Motor neuron (in vitro differentiated cells): ENCODE results near the gene C14orf93. TPM values are rescaled to one million over a fixed set of nuclear protein-coding genes. Genes with fewer than 3 reads are reported as not detected.
A peak's percentile ranks its signal among the peaks of the same experiment; 100 is the strongest.

ENCODE experiments used
- ATAC-seq, 8 experiments: fragments of 200-7000 bp; cut with Tn5 transposase; replicated peaks in 6 of 8; 2 replicates each; pipeline ENCODE4 v1.8.0; 2021; ENCODE audit warnings: mild to moderate bottlenecking in 8 of 8, moderate library complexity in 8 of 8
- H3K27ac ChIP-seq, 2 donors: fragments of 250-450 bp; sonication (Bioruptor Pico); 2 replicates each; pipeline ENCODE4 v1.9.0; 2021; ENCODE audit warnings: antibody characterized with exemption in 2 of 2, mild to moderate bottlenecking in 2 of 2, moderate library complexity in 1 of 2
- H3K4me1 ChIP-seq, 2 donors: fragments of 250-450 bp; sonication (Bioruptor Pico); replicated peaks in 1 of 2; 2 replicates each; pipeline ENCODE4 v1.6.1; 2021; ENCODE audit warnings: antibody characterized with exemption in 2 of 2, mild to moderate bottlenecking in 2 of 2, moderate library complexity in 1 of 2
- H3K4me3 ChIP-seq, 5 donors: fragments of 250-450 bp; sonication (Bioruptor Pico); 2 replicates each; pipeline ENCODE4 v1.9.0; 2021; ENCODE audit warnings: antibody characterized with exemption in 5 of 5, mild to moderate bottlenecking in 5 of 5, moderate library complexity in 4 of 5
- WGBS, 10 experiments: fragments of 450-650 bp; shearing (Covaris generic); methylation state at CpG; one replicate each; pipeline ENCODE4 v1.0.0; 2022; 5-methylcytosine and 5-hydroxymethylcytosine counted together
- in situ Hi-C, 9 experiments: fragments of 400-800 bp; cut with MboI; loops; one replicate each; pipeline ENCODE4 v1.15.0; 2021; ENCODE audit warnings: low sequenced_read_pairs in 9 of 9, low pct_unique_long_range_greater_than_20kb in 2 of 9; ENCODE audit not compliant: unreplicated experiment in 9 of 9
- total RNA-seq, 8 experiments: library from RNA; unstranded; fragments of 300-600 nt; gene quantifications; 2 replicates each; pipeline versions ENCODE4 v1.2.3 to v1.2.4, GENCODE V29; 2022

C14orf93 gene
- total RNA-seq, 8 experiments from 2014 or later = 6.1 to 11.9 (median 7.1) TPM

DNA sequence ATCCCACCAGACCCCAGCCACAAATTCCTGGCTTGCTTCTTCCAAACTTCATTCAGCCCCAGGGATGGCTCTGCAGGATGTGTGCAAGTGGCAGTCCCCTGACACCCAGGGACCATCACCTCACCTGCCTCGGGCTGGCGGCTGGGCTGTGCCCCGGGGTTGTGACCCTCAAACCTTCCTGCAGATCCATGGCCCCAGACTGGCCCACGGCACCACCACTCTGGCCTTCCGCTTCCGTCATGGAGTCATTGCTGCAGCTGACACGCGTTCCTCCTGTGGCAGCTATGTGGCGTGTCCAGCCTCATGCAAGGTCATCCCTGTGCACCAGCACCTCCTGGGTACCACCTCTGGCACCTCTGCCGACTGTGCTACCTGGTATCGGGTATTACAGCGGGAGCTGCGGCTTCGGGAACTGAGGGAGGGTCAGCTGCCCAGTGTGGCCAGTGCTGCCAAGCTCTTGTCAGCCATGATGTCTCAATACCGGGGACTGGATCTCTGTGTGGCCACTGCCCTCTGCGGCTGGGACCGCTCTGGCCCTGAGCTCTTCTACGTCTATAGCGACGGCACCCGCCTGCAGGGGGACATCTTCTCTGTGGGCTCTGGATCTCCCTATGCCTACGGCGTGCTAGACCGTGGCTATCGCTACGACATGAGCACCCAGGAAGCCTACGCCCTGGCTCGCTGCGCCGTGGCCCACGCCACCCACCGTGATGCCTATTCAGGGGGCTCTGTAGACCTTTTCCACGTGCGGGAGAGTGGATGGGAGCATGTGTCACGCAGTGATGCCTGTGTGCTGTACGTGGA, 32.4 kb upstream of the C14orf93 start, which contains the start of gene PSMB11:
Gene PSMB11, plus strand, starts transcription at position 51 of the 804 bp plus-strand sequence. Its CDS starts 14 bp downstream, at position 65.
- ATAC-seq = no peak
- H3K4me3 ChIP-seq = no peak within 1 kb of the TSS
- 90 to 97% (median 93%) methylated on average over 3 to 20 of the region's 36 CpGs; no CpG with 5 or more reads in 6 of the 10 experiments for WGBS, 10 experiments

DNA sequence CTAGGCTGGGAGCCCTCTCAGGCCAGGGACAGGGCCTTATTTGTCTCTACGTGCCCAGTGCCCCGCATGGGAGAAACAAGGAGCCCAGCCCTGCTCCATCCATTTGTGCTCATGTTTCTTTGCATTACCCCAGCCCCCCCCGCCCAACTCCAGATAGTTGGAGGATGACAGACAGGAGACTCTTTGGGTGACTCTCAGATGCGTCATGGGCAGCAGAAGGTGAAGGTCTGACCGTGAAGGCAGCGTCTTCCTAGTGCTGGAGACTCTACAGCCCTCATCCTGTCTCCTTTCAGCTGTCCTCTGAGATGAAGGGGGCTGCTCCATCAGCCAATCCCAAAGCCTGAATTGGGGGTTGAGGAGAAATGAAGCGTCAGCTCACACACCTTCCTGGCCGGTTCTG, 31.8 kb upstream of the C14orf93 start:
- H3K27ac ChIP-seq = no peak overlapping the region
- 20 to 100% (median 93%) methylated on average over 1 to 3 of the region's 8 CpGs; no CpG with 5 or more reads in 7 of the 10 experiments for WGBS, 10 experiments
- in situ Hi-C loops = no loop called here
- H3K4me3 ChIP-seq = no peak overlapping the region
- no peaks in the 10 kb centered on the region for H3K4me1 ChIP-seq
- no peak for ATAC-seq

More for the DNA sequence above, 32.4 kb upstream of the C14orf93 start, which contains the start of gene PSMB11:
- in situ Hi-C loops = no loop called here
- H3K4me1 ChIP-seq = no peaks in the 10 kb centered on the region
- H3K27ac ChIP-seq = no peak within 1 kb of the TSS

DNA sequence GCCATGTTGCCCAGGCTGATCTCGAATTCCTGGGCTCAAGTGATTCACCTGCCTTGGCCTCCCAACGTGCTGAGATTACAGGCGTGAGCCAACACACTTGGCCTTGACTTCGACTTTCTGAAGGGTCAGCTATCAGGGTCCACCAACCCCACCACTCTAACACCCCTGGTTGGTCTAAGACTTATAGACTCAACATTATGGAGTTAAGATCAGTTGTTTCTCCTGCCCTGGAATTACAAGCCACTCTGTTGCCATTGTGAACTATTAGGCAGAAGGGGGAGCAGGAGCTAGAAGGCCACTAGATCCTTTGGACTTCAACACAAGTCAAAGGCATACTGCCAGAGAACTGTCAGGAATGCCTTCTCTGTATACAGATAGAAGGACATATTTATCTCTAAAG, 30.2 kb upstream of the C14orf93 start:
- no peak for ATAC-seq
- peaks cover 6 to 7% of the 10 kb centered on the region in 2 donors for H3K4me1 ChIP-seq
- in situ Hi-C loops = no loop called here
- H3K4me3 ChIP-seq = no peak overlapping the region
- 50 to 100% (median 80%) methylated on average over 1 to 4 of the region's 4 CpGs; no CpG with 5 or more reads in 5 of the 10 experiments for WGBS, 10 experiments
- H3K27ac ChIP-seq = no peak overlapping the region

DNA sequence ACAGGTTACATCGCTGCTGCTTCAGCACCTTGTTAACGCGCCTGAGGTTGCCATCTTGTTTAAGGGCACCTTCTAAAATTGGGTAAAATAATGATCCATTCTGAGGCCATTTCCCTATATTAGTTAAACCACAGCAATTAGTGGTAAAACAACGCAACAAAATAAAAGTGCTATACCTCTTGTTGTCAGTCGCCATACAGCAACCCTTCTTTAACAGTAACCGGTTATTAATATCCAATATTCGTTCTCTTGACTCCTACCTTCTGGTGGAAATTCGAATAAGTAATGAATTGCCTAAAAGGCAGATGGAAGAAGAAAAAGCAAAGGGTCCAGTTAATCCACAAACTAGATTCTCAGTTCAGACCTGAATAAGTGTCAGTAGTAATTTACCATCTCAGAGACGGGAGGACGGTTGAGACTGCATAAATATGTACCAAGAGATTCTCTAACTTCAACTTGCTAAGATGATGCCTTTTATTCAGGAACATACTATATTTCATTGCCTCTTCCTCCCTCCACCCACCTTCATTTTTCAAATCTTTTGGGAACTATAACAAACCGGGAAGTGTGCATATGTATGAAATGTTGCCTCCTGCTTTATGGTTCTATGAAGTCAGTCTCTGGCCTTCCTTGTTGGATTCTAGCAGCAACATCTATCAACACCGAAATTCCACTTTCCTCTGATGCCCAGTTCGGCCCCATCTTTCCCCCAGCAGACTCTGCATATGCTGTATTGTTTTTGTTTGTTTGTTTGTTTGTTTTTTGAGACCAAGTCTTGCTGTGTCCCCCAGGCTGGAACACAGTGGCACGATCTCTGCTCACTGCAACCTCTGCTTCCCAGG, 25.6 kb upstream of the C14orf93 start:
- H3K4me3 ChIP-seq = peak overlapping the region; percentile 62 to 97 (median 77)
- no peak for ATAC-seq
- H3K4me1 ChIP-seq = peaks cover 13 to 14% of the 10 kb centered on the region in 2 donors
- H3K27ac ChIP-seq = peak overlapping the region; percentile 99 to 100
- 44 to 100% (median 62%) methylated on average over 1 to 13 of the region's 14 CpGs for WGBS, 10 experiments
- in situ Hi-C loops = no loop called here

DNA sequence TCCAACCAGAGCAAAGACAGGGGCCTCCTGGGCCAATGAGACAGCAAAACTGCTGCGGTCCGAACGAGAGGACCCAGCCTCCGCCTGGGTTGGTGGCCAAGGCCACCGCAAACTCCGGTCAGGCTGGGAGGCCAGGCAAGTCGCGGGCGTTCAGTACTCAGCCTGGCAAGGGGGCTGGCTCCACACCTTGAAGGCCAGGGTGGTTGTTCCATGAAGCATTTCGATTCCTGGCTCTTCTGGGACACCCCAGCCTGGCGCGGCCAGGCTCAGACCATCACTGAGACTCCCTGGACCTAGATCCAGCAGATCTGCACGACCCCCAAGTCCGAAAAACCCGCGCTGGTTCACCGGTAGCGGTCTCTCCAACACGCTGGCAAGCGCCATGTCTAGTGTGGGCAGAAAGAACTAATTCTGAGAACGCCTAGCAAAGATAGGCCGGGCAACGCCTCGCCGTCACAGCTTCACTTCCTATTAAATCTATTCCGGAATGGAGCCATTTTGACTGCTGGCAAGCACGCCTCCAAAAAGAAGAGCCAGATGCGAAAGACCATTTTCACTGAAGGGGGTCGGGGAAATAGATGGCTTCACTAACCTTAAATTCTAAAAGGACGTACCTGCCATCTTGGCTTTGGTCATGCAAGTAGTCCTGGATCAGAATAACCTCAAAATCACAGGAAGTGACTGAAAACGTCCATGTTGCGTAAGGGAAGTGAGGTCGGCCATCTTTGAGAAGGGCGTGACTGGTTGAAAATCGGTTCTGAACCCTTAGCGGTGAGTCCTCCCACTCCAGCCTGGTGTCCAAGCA, 24.8 kb upstream of the C14orf93 start, which contains the start of gene PSMB5:
Gene PSMB5, minus strand, starts transcription at position 403 of the 805 bp plus-strand sequence. Its CDS starts 19 bp downstream, at position 384.
- 0 to 1% (median 0%) methylated on average over 2 to 17 of the region's 36 CpGs; no CpG with 5 or more reads in 2 of the 10 experiments for WGBS, 10 experiments
- Histone ChIP-seq H3K27ac (peak within 1 kb of the TSS; percentile 99 to 100), H3K4me3 (peak within 1 kb of the TSS; percentile 62 to 97 (median 77)), H3K4me1 (peaks cover 13 to 14% of the 10 kb centered on the region in 2 donors)
- in situ Hi-C loops = no loop called here
- peak; percentile 95 to 98 (median 96) for ATAC-seq

DNA sequence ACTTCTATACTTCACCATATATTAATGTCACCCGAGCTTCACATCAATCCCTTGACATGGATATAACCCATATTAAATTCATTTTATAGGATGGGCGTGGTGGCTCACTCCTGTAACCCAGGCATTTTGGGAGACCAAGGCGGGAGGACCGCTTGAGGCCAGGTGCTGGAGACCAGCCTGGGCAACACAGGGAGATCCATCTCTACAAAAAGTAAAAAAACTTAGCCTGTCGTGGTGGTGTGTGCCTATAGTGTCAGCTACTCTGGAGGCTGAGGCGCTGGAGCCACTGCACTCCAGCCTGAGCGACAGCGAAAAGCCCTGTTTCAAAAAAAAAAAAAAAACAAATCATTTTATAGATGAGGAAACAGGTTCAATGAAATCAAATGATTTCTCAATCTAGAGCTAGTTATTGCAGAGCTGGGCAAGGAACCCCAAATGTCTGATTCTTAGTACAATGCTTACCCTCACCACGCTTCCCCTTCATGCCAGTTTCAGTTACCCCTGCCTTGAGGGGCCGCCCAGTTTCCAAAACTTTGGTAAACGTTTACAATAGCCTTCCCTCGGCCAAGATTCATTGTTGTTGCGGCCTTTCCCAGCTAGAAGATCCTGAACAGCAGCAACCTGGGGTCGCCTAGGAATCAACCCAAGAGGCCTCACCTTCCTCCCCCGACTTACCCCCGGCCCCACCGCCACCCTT, 24.0 kb upstream of the C14orf93 start:
- in situ Hi-C loops = no loop called here
- ATAC-seq = peak in 1 of 8 experiments; percentile 21
- peaks cover 13 to 14% of the 10 kb centered on the region in 2 donors for H3K4me1 ChIP-seq
- peak overlapping the region; percentile 62 to 97 (median 77) for H3K4me3 ChIP-seq
- H3K27ac ChIP-seq = peak overlapping the region; percentile 99 to 100
- 22 to 100% (median 70%) methylated on average over 1 to 8 of the region's 17 CpGs; no CpG with 5 or more reads in 1 of the 10 experiments for WGBS, 10 experiments

DNA sequence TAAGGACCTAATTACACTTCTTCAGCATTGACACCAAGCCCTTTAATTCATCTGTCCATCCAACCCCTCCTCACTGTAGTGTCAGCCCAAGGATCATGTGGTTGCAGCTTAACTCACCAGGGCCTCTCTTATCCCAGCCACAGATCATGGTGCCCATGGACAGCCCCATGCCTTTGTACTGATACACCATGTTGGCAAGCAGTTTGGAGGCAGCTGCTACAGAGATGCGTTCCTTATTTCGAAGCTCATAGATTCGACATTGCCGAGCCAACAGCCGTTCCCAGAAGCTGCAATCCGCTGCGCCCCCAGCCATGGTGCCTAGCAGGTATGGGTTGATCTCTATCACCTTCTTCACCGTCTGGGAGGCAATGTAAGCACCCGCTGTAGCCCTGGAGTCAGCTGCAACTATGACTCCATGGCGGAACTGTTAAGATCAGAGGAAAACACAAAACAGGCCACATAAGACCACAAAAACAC, 23.3 kb upstream of the C14orf93 start:
- Histone ChIP-seq H3K4me1 (peaks cover 13 to 14% of the 10 kb centered on the region in 2 donors), H3K4me3 (peak overlapping the region in 1 of 5 donors; percentile 77), H3K27ac (no peak overlapping the region)
- in situ Hi-C loops = no loop called here
- 90 to 100% (median 99%) methylated on average over 1 to 9 of the region's 10 CpGs; no CpG with 5 or more reads in 2 of the 10 experiments for WGBS, 10 experiments
- no peak for ATAC-seq

DNA sequence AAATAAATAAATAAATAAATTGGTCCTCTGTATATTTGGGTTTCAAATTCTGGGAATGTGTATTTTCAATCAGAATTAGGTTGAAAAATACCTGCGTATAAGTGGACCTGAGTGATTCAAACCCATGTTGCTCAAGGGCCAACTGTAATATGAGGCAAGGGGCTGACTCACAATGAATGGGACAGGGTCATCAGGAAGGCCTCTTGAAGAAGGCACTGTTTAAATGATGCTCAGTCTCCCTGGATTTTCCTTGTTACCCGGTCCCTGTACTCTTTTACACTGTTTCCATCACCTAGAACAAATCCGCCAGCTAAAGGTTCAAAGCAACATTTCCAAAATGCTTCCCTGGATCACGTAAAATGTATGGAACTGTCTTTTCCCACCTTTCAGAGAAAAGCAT, 21.0 kb upstream of the C14orf93 start:
- in situ Hi-C loops = no loop called here
- 83 to 100% (median 100%) methylated on average over 1 to 4 of the region's 4 CpGs for WGBS, 10 experiments
- H3K27ac ChIP-seq = no peak overlapping the region
- H3K4me3 ChIP-seq = no peak overlapping the region
- no peak for ATAC-seq
- peaks cover 19 to 26% of the 10 kb centered on the region in 2 donors for H3K4me1 ChIP-seq

DNA sequence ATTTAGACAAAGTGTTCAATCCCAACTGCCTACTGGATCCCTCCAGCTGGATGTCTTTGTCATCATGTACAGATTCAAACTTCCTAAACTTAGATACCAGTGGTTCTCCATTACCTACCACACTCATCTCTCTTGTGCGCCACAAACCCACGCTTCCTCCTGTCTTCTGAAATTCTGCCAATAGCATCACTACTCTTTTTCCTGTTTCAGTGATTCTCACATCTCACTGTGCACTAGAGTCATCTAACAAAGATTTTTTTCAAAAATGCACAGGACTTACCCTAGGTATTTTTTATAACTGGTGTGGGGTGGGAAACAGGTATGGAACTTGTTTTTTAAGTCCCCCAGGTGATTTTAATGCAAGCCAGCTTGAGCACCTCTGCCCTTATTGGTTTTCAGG, 18.9 kb upstream of the C14orf93 start:
- 50 to 100% (median 100%) methylated on average over 1 to 2 of the region's 2 CpGs; no CpG with 5 or more reads in 2 of the 10 experiments for WGBS, 10 experiments
- H3K27ac ChIP-seq = no peak overlapping the region
- no peak overlapping the region for H3K4me3 ChIP-seq
- no peak for ATAC-seq
- in situ Hi-C loops = no loop called here
- peaks cover 33 to 39% of the 10 kb centered on the region in 2 donors for H3K4me1 ChIP-seq

DNA sequence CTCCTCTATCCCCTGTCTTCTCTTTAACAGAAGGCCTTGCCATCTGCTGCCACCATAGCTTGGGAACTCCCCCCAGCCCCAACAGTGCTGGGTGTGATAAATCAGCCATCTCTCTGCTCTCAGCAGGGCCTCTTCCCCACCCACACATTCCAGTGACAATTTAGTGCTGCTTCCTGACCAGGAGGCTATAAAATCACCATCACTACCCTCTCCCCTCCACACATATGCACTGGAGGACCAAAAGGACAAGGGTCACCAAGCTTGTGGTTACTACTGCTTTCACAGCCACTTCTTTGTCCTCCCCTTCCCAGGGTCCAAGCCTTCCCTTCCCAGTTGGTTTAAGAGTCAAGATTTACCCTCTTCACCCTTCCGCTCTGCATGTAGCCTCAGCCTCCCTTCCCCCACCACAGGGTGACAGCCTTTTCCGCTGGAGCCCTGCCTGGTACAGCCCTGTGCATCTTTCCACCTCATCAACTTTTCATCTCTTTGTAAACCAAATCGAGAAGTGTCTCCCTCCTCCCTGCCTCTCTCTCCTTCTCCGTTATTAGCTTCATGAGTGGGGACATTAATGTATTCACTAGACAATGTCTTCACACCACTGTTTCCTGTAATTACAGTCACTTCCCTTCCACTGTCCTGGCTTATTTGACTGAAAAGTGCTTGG, 15.3 kb upstream of the C14orf93 start:
- H3K27ac ChIP-seq = peak overlapping the region; percentile 85 to 87
- ATAC-seq = peak in 6 of 8 experiments; percentile 21 to 70 (median 67)
- in situ Hi-C loops = no loop called here
- no peak overlapping the region for H3K4me3 ChIP-seq
- H3K4me1 ChIP-seq = peaks cover 63 to 67% of the 10 kb centered on the region in 2 donors
- 0 to 94% (median 0%) methylated on average over 1 to 4 of the region's 4 CpGs; no CpG with 5 or more reads in 4 of the 10 experiments for WGBS, 10 experiments

DNA sequence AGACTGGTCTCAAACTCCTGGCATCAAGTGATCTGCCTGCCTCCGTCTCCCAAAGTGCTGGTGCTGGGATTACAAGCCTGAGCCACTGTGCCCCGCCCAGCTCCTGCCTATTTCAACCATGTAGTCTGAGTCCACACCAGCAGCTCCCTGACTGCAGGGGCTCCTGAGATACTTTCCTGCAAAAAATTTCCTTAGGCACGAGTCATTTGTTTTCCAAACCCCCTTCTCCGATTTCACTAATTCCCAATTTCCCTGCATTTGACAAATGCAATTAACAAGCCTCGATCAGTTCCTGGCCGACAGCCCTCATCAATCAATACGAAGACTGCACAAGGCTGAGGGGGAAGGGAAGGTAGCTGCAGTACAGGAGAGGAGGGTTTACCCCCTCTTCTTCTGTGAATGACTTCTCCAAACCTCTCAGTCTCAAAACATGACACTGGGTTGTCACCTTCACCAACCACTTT, 14.7 kb upstream of the C14orf93 start:
- peak overlapping the region; percentile 85 to 87 for H3K27ac ChIP-seq
- ATAC-seq = peak in 6 of 8 experiments; percentile 7 to 32 (median 21)
- 0 to 83% (median 26%) methylated on average over 2 to 7 of the region's 7 CpGs; no CpG with 5 or more reads in 2 of the 10 experiments for WGBS, 10 experiments

More for the DNA sequence above, 14.7 kb upstream of the C14orf93 start:
- no peak overlapping the region for H3K4me3 ChIP-seq
- in situ Hi-C loops = no loop called here
- H3K4me1 ChIP-seq = peaks cover 67 to 73% of the 10 kb centered on the region in 2 donors
